HFFc6 (cell line): ENCODE measurements around the gene TBC1D1. TPM values are rescaled to one million over a fixed set of nuclear protein-coding genes. Genes with fewer than 3 reads are reported as not detected.

Experiments
- DNase-seq: peaks from one replicate; pipeline ENCODE4 v3.0.0-alpha.2; 2018
- H3K27ac Mint-ChIP-seq: 2 replicates; pipeline ENCODE4 v1.8.0; 2020; ENCODE audit warnings: mild to moderate bottlenecking, mixed read lengths
- H3K27me3 Mint-ChIP-seq: 2 replicates; pipeline ENCODE4 v1.8.0; 2021; ENCODE audit warnings: mild to moderate bottlenecking, moderate library complexity, mixed read lengths; ENCODE audit not compliant: insufficient read depth
- H3K36me3 Mint-ChIP-seq: 2 replicates; pipeline ENCODE4 v1.8.0; 2021; ENCODE audit warnings: low read depth, mixed read lengths
- H3K4me1 Mint-ChIP-seq: 2 replicates; pipeline ENCODE4 v1.8.0; 2020; ENCODE audit warnings: low read depth, mixed read lengths
- H3K4me3 Mint-ChIP-seq: 2 replicates; pipeline ENCODE4 v1.8.0; 2020; ENCODE audit warnings: mild to moderate bottlenecking, moderate library complexity, mixed read lengths
- H3K9me3 Mint-ChIP-seq: 2 replicates; pipeline ENCODE4 v1.8.0; 2020; ENCODE audit warnings: mild to moderate bottlenecking, mixed read lengths
- CTCF ChIP-seq: fragments of 200-600 bp; sonication (generic); IDR thresholded peaks from 2 replicates; pipeline ENCODE4 v1.5.0; 2021; ENCODE audit warnings: antibody characterized with exemption, mild to moderate bottlenecking
- total RNA-seq, 6 experiments: library from RNA; stranded (reverse); fragmentation: NEBNext Ultra II Directional; extraction: Animal tissue kit (Norgen Biotek cat#: 25700); gene quantifications; 2 replicates in 1 of 6; 3 replicates in 5 of 6; pipeline ENCODE4 v1.2.3, GENCODE V29; 2021

The TBC1D1 gene
- total RNA-seq, 6 experiments from 2014 or later = 78.5 to 126 (median 112) TPM

GRCh38 chr4:38184404-38184803 is 293.5 kb downstream of the TBC1D1 start:
- peak; percentile 59 for TF ChIP-seq CTCF
- H3K36me3 Mint-ChIP-seq = no peaks in the 10 kb centered on the region
- no peak for DNase-seq
- H3K27me3 Mint-ChIP-seq = no peaks in the 10 kb centered on the region
- no peaks in the 10 kb centered on the region for H3K9me3 Mint-ChIP-seq
- H3K4me3 Mint-ChIP-seq = no peak overlapping the region
- no peak overlapping the region for H3K27ac Mint-ChIP-seq
- H3K4me1 Mint-ChIP-seq = peaks cover 38% of the 10 kb centered on the region

- no peaks in the 10 kb centered on the region for H3K9me3 Mint-ChIP-seq
- no peak for TF ChIP-seq CTCF
- H3K27me3 Mint-ChIP-seq = no peaks in the 10 kb centered on the region
- no peaks in the 10 kb centered on the region for H3K36me3 Mint-ChIP-seq
- H3K4me1 Mint-ChIP-seq = peaks cover 38% of the 10 kb centered on the region
- DNase-seq = no peak
- no peak overlapping the region for H3K27ac Mint-ChIP-seq
- H3K4me3 Mint-ChIP-seq = no peak overlapping the region
Observed at GRCh38 chr4:38185406-38186144, 294.7 kb downstream of the TBC1D1 start.

GRCh38 chr4:38188136-38188535 is 297.3 kb downstream of the TBC1D1 start:
- TF ChIP-seq CTCF = no peak
- Mint-ChIP-seq H3K4me3 (no peak overlapping the region), H3K36me3 (no peaks in the 10 kb centered on the region), H3K9me3 (no peaks in the 10 kb centered on the region), H3K4me1 (peaks cover 42% of the 10 kb centered on the region), H3K27me3 (peaks cover 3% of the 10 kb centered on the region; the same call in 1 of the 2 replicates), H3K27ac (no peak overlapping the region)
- no peak for DNase-seq

- Mint-ChIP-seq H3K27me3 (peaks cover 3% of the 10 kb centered on the region; the same call in 1 of the 2 replicates), H3K27ac (no peak overlapping the region; the same call in 1 of the 2 replicates), H3K36me3 (no peaks in the 10 kb centered on the region), H3K4me1 (peaks cover 42% of the 10 kb centered on the region), H3K9me3 (no peaks in the 10 kb centered on the region), H3K4me3 (no peak overlapping the region)
- DNase-seq = no peak
- no peak for TF ChIP-seq CTCF
Observed at GRCh38 chr4:38188631-38189101, 297.8 kb downstream of the TBC1D1 start.

Other genes starting within 250 kb of the TBC1D1 start
- 10 to 100 TPM; 20.4 to 31.3 (median 28.9) TPM for gene RELL1, start 204.7 kb upstream of the TBC1D1 start, total RNA-seq
- gene PGM2, start 64.4 kb upstream of the TBC1D1 start, total RNA-seq = 10 to 100 TPM; 38.8 to 47.0 (median 45.0) TPM
- gene PTTG2, start 69.3 kb downstream of the TBC1D1 start, total RNA-seq = not detected